K562 (cell line): ENCODE measurements around the gene TAF10. TPM values are rescaled to one million over a fixed set of nuclear protein-coding genes. Genes with fewer than 3 reads are reported as not detected.
A peak's percentile ranks its signal among the peaks of the same experiment; 100 is the strongest.

ENCODE experiments used
- ATAC-seq: fragments of 200-7000 bp; cut with Tn5 transposase; 3 replicates; pipeline ENCODE4 v1.9.1; 2020; ENCODE audit warnings: moderate library complexity
- BruUV-seq: library from RNA; stranded (reverse); fragments of 400-500 nt; replicated peaks from 2 replicates; lab custom pipeline; 2021; lab: Mats Ljungman, UMichigan
- CTCF ChIA-PET: fragments of 300-600 bp; formaldehyde crosslinking; extraction: SDS; loops from one replicate; lab custom pipeline; 2021; ENCODE audit warnings: low intra/inter-chr PET ratio; lab: Yijun Ruan, JAX
- POLR2A ChIA-PET: fragments of 300-600, 350-650 bp; sonication (Branson Sonifier 250); formaldehyde crosslinking; extraction: SDS; loops from one replicate; lab custom pipeline; 2021; ENCODE audit warnings: antibody characterized with exemption, inconsistent platforms; lab: Yijun Ruan, JAX
- DNase-seq, 4 experiments: peaks; one replicate each; pipeline versions ENCODE4 v3.0.0 to v3.0.0-alpha.2; 2011 to 2018; ENCODE audit warnings: low spot score in 3 of 4, mixed read lengths in 3 of 4; ENCODE audit errors: extremely low read depth in 1 of 4
- FAIRE-seq: peaks from 2 replicates; lab custom pipeline; 2011; peaks lifted over from hg19 to GRCh38; lab: Jason Lieb, UNC
- H2AFZ ChIP-seq: 2 replicates; pipeline ENCODE4 v1.6.0; 2011; ENCODE audit warnings: low read depth, low read length, control low read depth, inconsistent platforms
- H3K27ac ChIP-seq: fragments of 200-600 bp; 3 replicates; pipeline ENCODE4 v1.8.0; 2011; ENCODE audit warnings: low read depth, mild to moderate bottlenecking, control low read depth, inconsistent platforms, low read length, moderate library complexity, mixed read lengths; ENCODE audit errors: extremely low read depth
- H3K27me3 ChIP-seq, 2 experiments: fragments of 300-600 bp in 1 of 2; 2 replicates in 1 of 2; 3 replicates in 1 of 2; pipeline versions ENCODE4 v1.6.0 to v1.8.0; 2011; ENCODE audit warnings: inconsistent platforms in 2 of 2, low read length in 2 of 2, mild to moderate bottlenecking in 1 of 2, mixed read lengths in 1 of 2, moderate library complexity in 1 of 2; ENCODE audit not compliant: control insufficient read depth in 2 of 2, insufficient read depth in 2 of 2
- H3K36me3 ChIP-seq: fragments of 300-600 bp; 3 replicates; pipeline ENCODE4 v1.8.0; 2011; ENCODE audit warnings: mild to moderate bottlenecking, low read length, inconsistent platforms; ENCODE audit not compliant: control insufficient read depth, insufficient read depth
- H3K4me1 ChIP-seq, 2 experiments: fragments of 200-600 bp in 1 of 2; replicated peaks in 1 of 2; 2 replicates in 1 of 2; 3 replicates in 1 of 2; pipeline versions ENCODE4 v1.5.1 to v1.8.0; 2011; ENCODE audit warnings: inconsistent platforms in 2 of 2, low read length in 2 of 2, mild to moderate bottlenecking in 1 of 2, mixed read lengths in 1 of 2, moderate library complexity in 1 of 2; ENCODE audit not compliant: control insufficient read depth in 2 of 2, insufficient read depth in 2 of 2
- H3K4me2 ChIP-seq: 2 replicates; pipeline ENCODE4 v1.6.1; 2011; ENCODE audit warnings: low read length, control low read depth, inconsistent platforms, mixed read lengths; ENCODE audit not compliant: insufficient read depth
- H3K4me3 ChIP-seq: fragments of 200-600 bp; sonication (generic), shearing (Covaris generic); 2 replicates; pipeline ENCODE4 v1.5.1; 2016; ENCODE audit warnings: control low read depth, inconsistent platforms
- H3K79me2 ChIP-seq: fragments of 200-600 bp; 3 replicates; pipeline ENCODE4 v1.8.0; 2011; ENCODE audit warnings: low read length, inconsistent platforms; ENCODE audit not compliant: control insufficient read depth, insufficient read depth
- H3K9ac ChIP-seq, 2 experiments: 2 replicates each; pipeline versions ENCODE4 v1.6.0 to v1.6.1; 2011; ENCODE audit warnings: low read depth in 2 of 2, low read length in 2 of 2, control low read depth in 1 of 2, inconsistent platforms in 1 of 2, mild to moderate bottlenecking in 1 of 2, mixed read lengths in 1 of 2; ENCODE audit not compliant: insufficient read depth in 1 of 2
- H3K9me1 ChIP-seq: one replicate; pipeline ENCODE4 v1.6.0; 2011; ENCODE audit warnings: inconsistent platforms, mild to moderate bottlenecking, low read length, moderate library complexity; ENCODE audit not compliant: control insufficient read depth, insufficient read depth
- H3K9me3 ChIP-seq: replicated peaks from 2 replicates; pipeline ENCODE4 v1.5.1; 2011; ENCODE audit warnings: low read depth, low read length, inconsistent platforms; ENCODE audit not compliant: control insufficient read depth, insufficient read depth
- H4K20me1 ChIP-seq: replicated peaks from 2 replicates; pipeline ENCODE4 v1.6.1; 2011; ENCODE audit warnings: low read length, inconsistent platforms, mixed read lengths; ENCODE audit not compliant: control insufficient read depth, insufficient read depth
- ATF7 ChIP-seq: fragments of 450-650 bp; IDR thresholded peaks from 2 replicates; pipeline ENCODE4 v1.7.1; 2014; ENCODE audit warnings: mild to moderate bottlenecking, moderate library complexity
- CEBPB ChIP-seq: fragments of 450-650 bp; IDR thresholded peaks from 2 replicates; pipeline ENCODE4 v1.6.1; 2016; ENCODE audit warnings: missing genetic modification characterization, missing compliant biosample characterization
- CEBPG ChIP-seq, 3 experiments: fragments of 200-800 bp in 1 of 3; sonication (Bioruptor generic) in 1 of 3; sonication (generic) in 1 of 3; formaldehyde crosslinking in 1 of 3; IDR thresholded peaks in 2 of 3; conservative IDR thresholded peaks in 1 of 3; 2 replicates each; pipeline versions ENCODE4 v1.6.1 to v1.8.0; 2016 to 2022; ENCODE audit warnings: missing compliant biosample characterization in 2 of 3, missing genetic modification characterization in 2 of 3, mild to moderate bottlenecking in 1 of 3, missing genetic modification reagents in 1 of 3
- CXXC5 ChIP-seq: fragments of 250-450 bp; sonication (Bioruptor Pico); IDR thresholded peaks from 2 replicates; pipeline ENCODE4 v1.8.0; 2022; ENCODE audit warnings: inconsistent platforms, mild to moderate bottlenecking, moderate library complexity
- EP400 ChIP-seq: fragments of 450-650 bp; IDR thresholded peaks from 2 replicates; pipeline ENCODE4 v1.6.1; 2017; ENCODE audit warnings: antibody characterized with exemption, mild to moderate bottlenecking, moderate library complexity
- NFIC ChIP-seq: fragments of 450-650 bp; IDR thresholded peaks from 2 replicates; pipeline ENCODE4 v1.6.1; 2017; ENCODE audit warnings: mild to moderate bottlenecking, inconsistent platforms
- NR2C1 ChIP-seq, 2 experiments: fragments of 450-650 bp; IDR thresholded peaks; 2 replicates each; pipeline ENCODE4 v1.6.1; 2017; ENCODE audit warnings: mild to moderate bottlenecking in 2 of 2, antibody characterized with exemption in 1 of 2, inconsistent platforms in 1 of 2, missing compliant biosample characterization in 1 of 2, missing genetic modification characterization in 1 of 2
- TAF7 ChIP-seq: fragments of 450-650 bp; IDR thresholded peaks from 2 replicates; pipeline ENCODE4 v1.6.1; 2016; ENCODE audit warnings: missing genetic modification characterization, missing compliant biosample characterization
- YBX1 ChIP-seq: fragments of 450-650 bp; IDR thresholded peaks from 2 replicates; pipeline ENCODE4 v1.7.1; 2016; ENCODE audit warnings: mild to moderate bottlenecking
- ZNF133 ChIP-seq: fragments of 250-450 bp; sonication (Bioruptor Pico); IDR thresholded peaks from 2 replicates; pipeline ENCODE4 v1.4.0; 2020; ENCODE audit warnings: mild to moderate bottlenecking
- WGBS: fragments of 100-300 bp; shearing (Covaris generic); methylation state at CpG from one replicate; pipeline ENCODE4 v1.1.6; 2016; ENCODE audit warnings: low coverage, mixed read lengths; ENCODE audit not compliant: insufficient coverage; ENCODE audit errors: missing lambda C conversion rate; 5-methylcytosine and 5-hydroxymethylcytosine counted together
- in situ Hi-C: fragments of 300-500 bp; cut with MboI; formaldehyde crosslinking; loops from 4 replicates; pipeline ENCODE4 v1.15.0; 2018; ENCODE audit warnings: inconsistent platforms, mixed read lengths
- intact Hi-C: fragments of 100-400 bp; cut with micrococcal nuclease; formaldehyde crosslinking; loops from 2 replicates; pipeline ENCODE4 v1.14.2; 2022
- polyA plus RNA-seq, 8 experiments: library from polyadenylated mRNA; depleted of rRNA in 4 of 8; stranded (reverse) in 5 of 8; unstranded in 3 of 8; fragments of >200 nt; fragmentation: Nextera tagmentation in 2 of 8; fragmentation: Illumina TruSeq in 1 of 8; extraction: Ambion mirVana in 2 of 8; extraction: Trizol in 1 of 8; gene quantifications; 2 replicates each; pipeline versions ENCODE4 v1.2.1 to v1.2.3, GENCODE V29; 2011 to 2014; ENCODE audit warnings: inconsistent platforms in 1 of 8, missing spikeins in 1 of 8
- total RNA-seq, 7 experiments: library from RNA; depleted of rRNA in 6 of 7; stranded (reverse); fragments of >200 nt in 6 of 7; fragmentation: Illumina TruSeq in 2 of 7; extraction: Trizol in 2 of 7; gene quantifications; 2 replicates each; pipeline versions ENCODE4 v1.2.1 to v1.2.3, GENCODE V29; 2011 to 2021; ENCODE audit warnings: low replicate concordance in 1 of 7

The TAF10 gene
- total and polyA plus RNA-seq, 9 of the 15 experiments (the other 6 are each of a cell fraction or from before 2014, with no cell fraction given), result 19.5 to 197 (median 121) TPM

- H3K27ac ChIP-seq, result 0 out of 3 replicates have a peak overlapping the region, but pooled peaks have one; percentile 19
- BruUV-seq, result no TSS peak
- intact Hi-C loops (no loop called here), in situ Hi-C loops (no loop called here)
- H3K36me3 ChIP-seq, result no peaks in the 10 kb centered on the region
- H3K4me3 ChIP-seq, result no peak overlapping the region
- peak overlapping the region; percentile 73 for H2AFZ ChIP-seq
- ChIA-PET CTCF (no interaction called here), POLR2A (no interaction called here)
- H4K20me1 ChIP-seq, result no peaks in the 10 kb centered on the region
- H3K9me3 ChIP-seq, result 0 out of 2 replicates have a peak, but pooled peaks cover 2% of the 10 kb centered on the region
- 55% methylated on average over 6 of the region's 6 CpGs for WGBS
- no peaks in the 10 kb centered on the region for H3K79me2 ChIP-seq
- peak overlapping the region; percentile 23; the same call in 1 of the 2 replicates for H3K4me2 ChIP-seq
- H3K9ac ChIP-seq, result peak overlapping the region in 1 of 2 experiments; percentile 1; a peak in 2 of 4 replicates
- no peaks in the 10 kb centered on the region for H3K9me1 ChIP-seq
- FAIRE-seq, result no peak
- ATAC-seq, result peak; percentile 75
- DNase-seq, result no peak
- H3K27me3 ChIP-seq, result no peaks in the 10 kb centered on the region
- H3K4me1 ChIP-seq, result peaks cover under 1 to 8% of the 10 kb centered on the region in 2 experiments; a peak in 4 of 5 replicates
- 0 out of 2 replicates have a peak, but pooled peaks have one; percentile 56 for TF ChIP-seq CEBPB (tag)
- 0 out of 2 replicates have a peak, but pooled peaks have one; percentile 36 for TF ChIP-seq EP400
- no peak for TF ChIP-seq YBX1
- no peak for TF ChIP-seq ZNF133 (CRISPR knock-in tag)
- TF ChIP-seq ATF7, result peak; percentile 69; the same call in 1 of the 2 replicates
- peak; percentile 63; the same call in 1 of the 2 replicates for TF ChIP-seq CEBPG (CRISPR knock-in tag; IDR thresholded peaks at IDR 0.05)
- TF ChIP-seq CEBPG (tag; conservative IDR thresholded peaks at IDR 0.05 in 1 of 2, IDR thresholded peaks at IDR 0.05 in 1 of 2), result peak; percentile 67 to 73; a peak in 3 of 4 replicates
- TF ChIP-seq NFIC, result peak; percentile 82
- peak; percentile 25; the same call in 1 of the 2 replicates for TF ChIP-seq CXXC5
- TF ChIP-seq TAF7, result no peak
- TF ChIP-seq NR2C1 (IDR thresholded peaks at IDR 0.05), result 0 out of 2 replicates have a peak, but pooled peaks have one; percentile 7
- TF ChIP-seq NR2C1 (tag; IDR thresholded peaks at IDR 0.05), result no peak
Measured at GRCh38 chr11:6576471-6577373, 35.3 kb downstream of the TAF10 start.
